Stimulated activated CD4-positive, alpha-beta T cell treated with anti-CD3 and anti-CD28 coated beads, Interleukin-2, amount 100 ng/mL, for 48 hours (primary cell): ENCODE measurements around the gene PIGBOS1.
"Not testable (repeated sequence)": the region's sequence is repeated elsewhere in the genome, so short reads cannot be mapped to it uniquely, and the experiment has no call there.

Experiments used
- DNase-seq, 2 donors: peaks; one replicate each; pipeline ENCODE4 v3.0.0-alpha.2; 2020

The PIGBOS1 gene, protein sequence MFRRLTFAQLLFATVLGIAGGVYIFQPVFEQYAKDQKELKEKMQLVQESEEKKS

DNA sequence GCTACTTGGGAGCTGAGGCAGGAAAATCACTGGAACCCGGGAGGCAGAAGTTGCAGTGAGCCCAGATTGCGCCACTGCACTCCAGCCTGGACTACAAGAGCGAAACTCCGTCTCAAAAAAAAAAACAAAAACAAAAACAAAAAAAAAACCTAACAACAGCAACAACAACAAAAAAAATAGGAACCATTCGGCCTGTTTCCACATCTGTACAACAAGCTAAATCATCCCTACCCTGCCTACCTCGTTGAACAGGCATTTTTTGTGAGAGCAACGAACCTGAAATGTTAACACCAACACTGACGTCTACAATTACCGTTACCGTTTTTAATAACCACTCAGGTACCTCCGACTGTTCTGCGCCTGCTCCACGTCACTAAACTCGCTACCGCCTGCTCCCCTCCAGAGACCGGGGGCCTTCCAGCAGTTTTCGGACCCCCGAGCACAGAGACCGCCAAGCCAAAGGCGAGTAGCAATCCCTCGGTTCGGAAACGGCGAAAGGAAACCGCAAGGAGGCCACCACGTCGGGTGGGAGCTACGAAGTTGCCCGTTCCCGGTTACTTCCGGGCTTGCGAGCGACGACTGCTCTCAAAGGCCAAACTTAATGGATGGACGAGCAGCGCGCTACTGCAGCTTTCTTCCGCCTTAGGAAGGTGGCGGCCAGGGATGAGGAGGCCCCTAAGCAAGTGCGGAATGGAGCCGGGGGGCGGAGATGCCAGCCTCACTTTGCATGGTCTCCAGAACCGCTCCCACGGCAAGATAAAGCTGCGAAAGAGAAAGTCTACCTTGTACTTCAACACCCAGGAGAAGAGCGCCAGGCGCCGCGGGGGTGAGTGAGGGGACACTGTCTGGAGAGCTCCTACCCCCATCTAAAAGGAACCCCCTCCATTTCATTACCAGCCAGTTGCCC, at the start of gene PIGBOS1, which contains the start of gene PIGB:
Gene PIGBOS1 (minus strand): TSS at position 536 of the 907 bp plus-strand sequence. CDS start 1,331 bp downstream, outside the sequence.
Gene PIGB (plus strand): TSS at position 635 of the 907 bp plus-strand sequence. CDS start 29 bp downstream, at position 664.
- peak; percentile 68 to 69 for DNase-seq

DNA sequence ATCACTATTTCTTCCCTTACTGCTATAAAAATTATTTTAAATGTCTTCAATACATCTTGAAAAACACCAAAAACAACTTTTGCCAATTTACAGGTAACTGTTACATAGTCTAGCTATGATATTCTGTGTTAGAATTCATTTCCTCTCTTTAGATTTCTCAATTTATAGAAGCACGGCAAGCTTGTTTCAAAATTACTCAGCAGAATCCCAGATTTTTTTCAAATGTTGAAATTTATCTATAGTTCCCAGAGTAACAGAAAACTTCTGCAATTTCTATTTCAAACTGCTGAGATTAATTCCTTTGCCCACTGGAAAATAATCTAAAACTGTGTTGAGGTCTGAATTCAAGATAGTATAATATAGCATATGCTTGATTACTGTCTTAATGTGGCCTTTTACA, 48.1 kb upstream of the PIGBOS1 start:
- DNase-seq: no peak

DNA sequence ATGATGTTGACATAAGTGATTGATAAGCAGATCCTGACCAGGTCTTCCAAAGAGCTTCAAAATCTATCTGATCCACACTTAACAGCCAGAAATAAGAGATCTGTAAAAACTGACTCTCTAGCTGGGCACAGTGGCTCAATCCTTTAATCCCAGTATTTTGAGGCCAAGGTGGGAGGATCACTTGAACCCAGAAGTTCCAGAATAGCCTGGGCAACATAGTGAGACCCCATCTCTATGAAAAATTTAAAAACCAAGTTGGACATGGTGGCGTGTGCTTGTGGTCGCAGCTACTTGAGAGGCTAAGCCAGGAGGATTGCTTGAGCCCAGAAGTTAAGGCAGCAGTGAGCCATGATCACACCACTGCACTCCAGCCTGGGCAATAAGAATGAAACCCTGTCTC, 43.7 kb upstream of the PIGBOS1 start:
- no peak for DNase-seq

DNA sequence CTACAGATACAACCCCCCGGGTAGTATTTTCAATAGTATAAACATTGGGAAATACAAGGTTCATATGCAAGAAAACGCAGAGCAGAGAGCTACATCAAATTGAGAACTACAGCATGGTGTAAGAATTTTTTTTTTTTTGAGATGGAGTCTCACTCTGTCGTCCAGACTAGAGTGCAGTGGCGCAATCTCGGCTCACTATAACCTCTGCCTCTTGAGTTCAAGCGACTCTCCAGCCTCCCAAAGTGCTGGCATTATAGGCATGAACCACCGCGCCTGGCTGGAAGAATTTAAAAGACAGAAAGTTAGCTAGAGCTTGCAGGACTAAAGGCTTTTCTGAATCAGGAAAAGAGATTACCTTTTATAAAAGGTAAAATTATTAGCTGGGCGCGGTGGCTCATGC, 42.1 kb upstream of the PIGBOS1 start:
- no peak for DNase-seq

DNA sequence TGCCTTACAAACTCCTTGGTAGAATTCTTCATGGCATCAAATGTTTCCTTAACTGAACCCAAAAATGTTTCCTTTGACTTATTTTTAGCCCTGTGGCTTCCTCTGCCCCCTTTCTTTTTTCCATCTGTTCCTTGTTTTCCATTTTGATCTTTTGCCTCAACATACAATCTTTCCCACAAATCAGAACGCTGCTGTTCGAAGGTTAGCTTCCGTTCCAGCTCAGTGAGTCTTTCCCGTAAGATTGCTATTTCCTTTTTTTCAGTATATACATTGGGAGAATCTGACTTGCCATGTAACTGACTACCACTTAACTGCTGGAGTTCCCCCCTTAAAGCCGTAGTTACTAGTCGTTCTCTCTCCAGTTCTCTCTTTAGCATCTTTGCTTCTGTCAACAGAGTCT, 41.3 kb upstream of the PIGBOS1 start:
- no peak for DNase-seq

DNA sequence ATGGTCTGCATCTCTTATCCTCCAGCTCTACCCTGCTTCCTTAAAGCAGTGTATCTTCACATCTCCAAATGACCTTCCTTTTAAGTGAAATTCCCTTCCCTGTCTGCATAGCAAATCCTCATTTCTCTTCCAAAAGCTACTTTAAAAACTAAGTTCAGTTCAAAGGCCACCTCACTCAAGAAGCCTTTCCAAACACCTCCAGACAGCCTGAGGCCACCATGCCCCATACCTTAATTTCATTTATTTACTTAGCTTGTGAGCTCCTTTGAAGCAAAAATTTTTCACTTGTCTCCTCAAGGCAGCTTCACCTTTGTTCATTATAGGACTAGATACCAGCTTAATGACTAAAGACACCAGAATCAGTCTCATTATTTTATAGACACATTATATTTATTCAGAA, 39.5 kb upstream of the PIGBOS1 start:
- no peak for DNase-seq

DNA sequence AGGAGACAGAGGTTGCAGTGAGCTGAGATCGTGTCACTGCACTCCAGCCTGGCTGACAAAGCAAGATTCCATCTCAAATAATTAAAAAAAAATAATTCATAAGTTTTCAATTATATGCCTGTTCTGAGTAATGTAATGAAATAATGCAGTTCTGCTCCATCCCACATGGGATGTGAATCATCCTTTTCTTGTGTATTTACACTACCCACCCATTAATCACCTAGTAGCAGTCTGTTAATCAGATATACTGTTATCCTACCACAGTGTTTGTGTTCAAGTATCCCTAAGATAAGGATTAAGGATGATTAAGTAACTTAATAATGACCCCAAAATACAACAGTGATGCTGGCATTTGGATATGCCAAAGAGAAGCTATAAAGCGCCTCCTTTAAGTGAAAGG, 38.9 kb upstream of the PIGBOS1 start:
- DNase-seq: no peak

DNA sequence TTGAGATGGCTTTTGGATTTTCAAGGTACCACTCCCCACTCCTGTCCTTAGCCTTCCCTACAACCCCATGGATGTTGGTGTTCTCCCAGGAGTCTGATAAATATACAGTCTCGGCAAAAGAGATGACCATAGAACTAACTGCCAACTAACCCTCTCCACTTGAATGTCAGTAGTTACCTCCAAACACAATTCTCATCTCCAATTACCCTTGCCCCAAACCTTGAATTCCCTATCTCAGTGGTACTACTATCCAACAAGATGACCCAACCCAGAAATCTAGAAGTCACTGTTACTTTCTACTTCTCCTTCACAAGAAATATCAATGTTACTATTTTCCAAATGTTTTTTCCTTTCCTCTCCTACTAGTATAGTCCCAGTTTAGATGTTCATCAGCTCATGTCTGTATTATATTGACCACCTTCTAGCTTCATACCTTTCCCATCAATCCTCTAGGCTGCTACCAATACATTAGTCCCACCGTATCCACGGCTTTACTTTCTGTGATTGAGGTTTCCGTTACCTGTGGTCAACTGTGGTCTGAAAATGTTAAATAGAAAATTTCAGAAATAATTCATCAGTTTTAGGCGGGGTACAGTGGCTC, 38.2 kb upstream of the PIGBOS1 start:
- DNase-seq: no peak

DNA sequence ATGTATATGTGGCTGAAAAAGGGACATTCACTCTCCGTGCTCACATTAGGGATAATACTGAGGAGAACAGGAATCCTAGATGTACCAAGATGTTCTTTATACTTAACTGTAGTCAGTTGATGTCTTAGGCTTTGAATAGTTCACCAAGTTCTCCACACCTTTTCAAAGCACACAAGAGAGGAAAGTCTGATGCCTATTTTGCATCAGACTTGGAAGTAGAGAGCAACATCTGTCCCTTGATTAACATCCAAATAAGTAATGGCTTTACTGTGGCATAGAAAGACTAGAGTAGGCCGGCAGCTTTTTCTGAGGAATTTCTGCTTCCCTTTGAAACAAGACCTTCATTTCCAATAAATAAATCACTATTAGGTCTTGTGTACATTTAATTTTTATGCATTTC, 34.1 kb upstream of the PIGBOS1 start:
- DNase-seq: no peak

DNA sequence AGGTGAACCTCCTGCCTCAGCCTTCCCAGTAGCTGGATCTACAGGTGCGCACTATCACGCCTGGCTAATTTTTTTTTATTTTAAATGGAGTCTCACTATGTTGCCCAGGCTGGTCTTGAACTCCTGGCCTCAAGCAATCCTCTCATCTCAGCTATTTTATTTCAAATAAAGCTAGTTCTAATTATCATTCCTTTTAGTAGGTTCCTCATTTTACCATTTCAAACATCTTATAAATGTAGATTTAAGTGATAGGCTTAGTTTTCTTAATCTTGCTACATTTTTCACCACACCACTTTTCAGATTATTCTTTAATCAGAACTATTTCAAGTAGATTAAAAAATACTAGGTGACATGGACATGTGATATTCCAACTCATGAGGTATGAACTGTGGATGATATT, 30.4 kb upstream of the PIGBOS1 start:
- DNase-seq: no peak

DNA sequence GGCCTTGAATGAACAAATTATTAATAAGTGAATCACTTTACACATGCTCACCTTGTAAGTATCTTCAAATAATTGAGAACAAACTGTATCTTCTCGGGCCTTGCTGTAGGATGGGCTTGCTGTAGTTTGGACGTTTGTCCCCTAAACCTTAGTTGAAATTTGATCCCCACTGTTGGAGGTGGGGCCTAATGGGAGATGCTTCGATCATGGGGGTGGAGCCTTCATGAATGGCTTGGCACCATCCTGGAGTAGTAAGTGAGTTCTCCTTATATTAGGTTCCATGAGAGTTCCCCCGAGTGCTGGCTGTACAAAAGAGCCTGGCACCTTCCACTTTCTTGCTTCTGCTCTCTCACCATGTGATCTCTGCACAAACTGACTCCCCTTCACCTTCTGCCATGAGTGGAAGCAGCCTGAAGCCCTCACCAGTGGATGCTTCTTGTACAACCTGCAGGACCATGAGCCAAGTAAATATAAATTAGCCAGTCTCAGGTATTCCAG, 29.4 kb upstream of the PIGBOS1 start:
- DNase-seq: no peak

DNA sequence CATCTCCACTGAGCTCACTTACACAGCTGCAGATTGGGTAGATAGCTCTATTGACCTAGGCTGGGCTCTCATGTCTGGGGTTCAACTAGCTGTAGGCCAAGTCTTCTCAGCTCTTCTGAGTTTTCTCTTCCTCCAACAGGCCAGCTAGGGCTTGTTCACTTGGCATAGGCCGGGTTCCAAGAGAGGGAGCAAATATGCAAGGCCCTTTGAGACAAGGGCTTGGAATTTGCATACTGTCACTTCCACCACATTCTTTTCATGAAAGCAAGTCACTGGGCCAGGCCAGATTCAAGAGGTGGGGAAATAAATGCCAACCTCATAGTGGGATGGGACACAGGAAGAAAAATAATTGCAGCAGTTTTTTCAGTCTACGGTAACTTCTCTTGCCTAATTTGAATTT, 25.3 kb upstream of the PIGBOS1 start:
- DNase-seq: no peak

DNA sequence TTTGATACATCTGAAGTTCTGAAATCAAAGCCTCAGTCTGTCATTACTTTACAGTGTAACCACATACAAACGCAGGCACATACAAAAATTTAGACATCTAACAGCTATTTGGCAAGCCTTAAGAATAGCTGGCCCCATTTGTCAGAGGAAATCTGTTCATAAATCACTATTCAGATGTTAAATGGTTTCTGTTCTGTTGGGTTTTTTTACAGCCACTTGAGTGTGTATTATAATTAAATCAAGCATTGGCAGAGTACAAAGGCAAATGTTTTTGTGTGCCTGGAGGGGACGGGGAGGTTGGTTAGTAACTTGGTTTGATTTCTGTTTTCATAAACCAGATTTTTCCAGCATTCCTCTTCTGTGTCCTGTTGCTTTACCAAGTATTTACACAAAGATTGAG, 24.2 kb upstream of the PIGBOS1 start:
- DNase-seq: no peak

DNA sequence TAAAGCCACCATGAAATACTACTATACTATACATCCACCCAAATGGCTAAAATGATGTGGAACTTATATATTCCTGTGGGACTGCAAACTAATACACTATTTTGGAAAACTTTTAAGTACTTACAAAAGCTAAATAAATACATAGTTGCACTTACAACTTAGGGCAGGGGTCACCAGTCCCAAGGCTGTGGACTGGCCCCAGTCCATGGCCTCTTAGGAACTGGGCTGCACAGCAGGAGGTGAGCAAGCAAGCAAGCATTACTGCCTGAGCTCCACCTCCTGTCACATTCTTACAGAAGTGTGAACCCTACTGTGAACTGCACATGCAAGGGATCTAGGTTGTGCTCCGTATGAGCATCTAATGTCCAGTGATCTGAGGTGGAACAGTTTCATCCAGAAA, 18.2 kb upstream of the PIGBOS1 start:
- DNase-seq: no peak

DNA sequence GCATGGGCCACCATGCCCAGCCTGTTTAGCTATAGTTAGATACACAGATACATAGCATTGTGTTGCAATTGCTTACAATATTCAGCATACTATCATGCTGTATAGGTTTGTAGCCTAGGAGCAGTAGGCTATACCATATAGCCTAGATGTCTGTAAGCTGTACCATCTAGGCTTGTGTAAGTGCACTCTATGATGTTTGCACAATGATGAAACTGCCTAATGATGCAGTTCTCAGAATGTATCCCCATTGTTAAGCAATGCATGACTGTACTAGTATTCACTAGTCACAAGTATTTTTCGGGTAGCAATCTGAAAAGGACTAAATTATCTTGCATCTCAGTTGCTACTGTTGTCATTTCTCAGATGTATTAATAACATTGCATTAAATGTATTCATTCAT, 16.1 kb upstream of the PIGBOS1 start:
- no peak for DNase-seq

DNA sequence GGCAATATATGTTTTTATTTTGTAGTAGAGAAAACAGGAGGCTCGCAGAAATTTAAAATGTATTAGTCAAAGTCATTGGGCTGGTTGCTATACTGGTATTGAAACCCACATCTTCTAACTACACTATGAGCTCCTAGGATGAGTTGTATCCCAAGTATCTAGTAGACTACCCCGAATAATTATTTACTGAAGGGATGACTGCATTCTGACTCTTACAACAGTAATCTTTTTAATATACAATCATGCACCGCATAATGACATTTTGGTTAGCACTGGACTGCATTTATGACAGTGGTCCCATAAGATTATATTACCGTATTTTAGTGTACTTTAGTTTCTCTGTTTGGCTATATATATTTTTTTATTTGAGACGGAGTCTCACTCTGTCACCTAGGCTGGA, 15.4 kb upstream of the PIGBOS1 start:
- no peak for DNase-seq

DNA sequence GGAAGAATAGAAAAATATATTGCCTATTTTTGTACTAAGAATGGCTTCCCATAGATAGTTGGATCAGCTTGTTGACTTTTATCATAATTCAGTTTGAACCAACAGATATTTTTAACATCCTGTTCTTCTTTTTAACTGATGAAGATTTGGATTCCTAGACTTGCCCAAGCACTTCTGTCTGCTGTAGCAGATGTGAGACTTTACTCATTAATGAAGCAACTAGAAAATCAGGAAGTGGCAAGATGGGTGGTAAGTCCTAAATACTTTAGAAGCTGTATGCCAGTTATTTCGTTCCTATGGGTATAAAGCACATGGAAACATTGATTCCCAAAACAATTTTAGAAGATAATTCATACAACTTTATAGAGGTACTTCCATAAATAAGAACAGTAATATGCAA, 8.5 kb upstream of the PIGBOS1 start:
- no peak for DNase-seq

DNA sequence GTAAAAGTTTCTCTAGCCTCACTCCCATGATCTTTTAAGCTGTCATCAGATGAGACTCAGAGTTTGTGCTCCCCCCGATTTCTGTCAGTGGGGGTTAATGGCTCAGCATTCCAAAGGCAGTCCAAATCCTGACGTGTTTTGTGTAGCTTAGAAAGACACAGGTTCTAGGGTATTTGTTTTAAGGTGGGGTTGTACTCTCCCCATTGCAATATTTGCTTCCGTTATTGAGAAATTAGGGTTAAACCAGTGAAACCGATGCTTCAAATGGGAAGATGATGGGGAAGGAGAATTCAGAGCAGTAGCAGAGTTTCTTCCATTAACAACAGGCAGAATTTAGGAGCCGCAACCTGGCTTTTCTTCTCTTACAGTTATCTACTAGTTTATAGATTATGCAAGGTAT, 3.5 kb upstream of the PIGBOS1 start:
- no peak for DNase-seq

DNA sequence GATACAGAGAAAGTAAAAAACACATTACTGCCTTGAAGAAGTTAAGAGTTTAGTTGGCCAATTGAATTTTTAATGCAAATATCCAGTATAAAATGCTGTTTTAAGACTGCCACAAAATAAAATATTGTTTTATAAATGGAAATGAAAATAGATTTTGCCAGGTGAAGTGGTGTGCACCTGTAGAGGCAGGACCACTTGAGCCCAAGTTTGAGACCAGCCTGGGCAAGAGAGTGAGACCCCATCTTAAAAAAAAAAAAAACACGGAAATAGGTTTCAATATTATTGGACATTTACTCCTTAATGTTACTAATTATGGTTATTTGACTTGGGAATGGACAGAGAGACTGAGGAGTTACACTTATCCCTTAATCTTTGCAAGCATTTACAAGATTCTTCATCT, 2.0 kb upstream of the PIGBOS1 start:
- no peak for DNase-seq

DNA sequence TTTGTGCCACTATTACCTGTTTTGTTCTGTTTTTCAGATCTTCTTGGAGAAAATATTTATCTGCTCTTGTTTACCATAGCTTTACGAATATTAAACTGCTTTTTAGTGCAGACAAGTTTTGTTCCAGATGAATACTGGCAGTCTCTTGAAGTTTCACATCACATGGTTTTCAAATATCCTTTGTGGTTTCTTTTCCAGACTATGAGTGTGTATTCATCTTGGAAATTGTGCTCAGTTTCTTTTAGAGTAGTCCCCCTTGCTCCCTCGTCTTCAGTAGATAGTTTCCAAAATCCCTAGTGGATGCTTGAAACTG, 1.3 kb upstream of the PIGBOS1 start:
- no peak for DNase-seq

DNA sequence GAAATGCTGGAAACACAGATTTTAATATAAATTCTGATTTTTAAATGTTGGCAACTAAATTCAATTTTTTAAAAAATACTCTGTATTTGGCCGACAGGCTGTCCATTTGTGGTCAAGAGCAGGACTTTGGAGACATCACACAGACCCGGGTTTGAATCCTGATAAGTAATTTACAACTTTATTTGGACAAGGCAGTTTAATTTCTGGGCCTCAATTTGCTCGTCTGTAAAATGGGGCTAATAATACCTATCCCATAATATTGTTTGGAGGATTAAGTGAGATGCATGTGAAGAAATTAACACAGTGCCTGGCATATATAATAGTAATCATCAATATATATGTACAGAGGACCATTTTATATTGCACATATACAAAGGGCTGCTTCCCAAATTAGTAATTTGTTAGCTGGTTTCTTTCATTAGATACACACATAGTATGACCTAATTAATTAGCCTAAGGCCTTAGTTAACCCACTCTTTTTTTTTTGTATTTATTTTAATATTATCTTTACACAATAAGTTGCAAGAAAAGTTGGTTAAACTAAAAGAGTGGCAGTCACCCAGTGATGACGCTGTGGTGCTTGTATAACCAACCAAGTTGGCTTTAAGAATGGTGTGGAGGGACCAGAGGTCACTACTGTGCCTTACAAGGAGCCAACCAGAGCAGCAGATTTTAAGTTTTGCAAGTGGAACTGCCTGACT, 764 bp upstream of the PIGBOS1 start:
- no peak for DNase-seq

DNA sequence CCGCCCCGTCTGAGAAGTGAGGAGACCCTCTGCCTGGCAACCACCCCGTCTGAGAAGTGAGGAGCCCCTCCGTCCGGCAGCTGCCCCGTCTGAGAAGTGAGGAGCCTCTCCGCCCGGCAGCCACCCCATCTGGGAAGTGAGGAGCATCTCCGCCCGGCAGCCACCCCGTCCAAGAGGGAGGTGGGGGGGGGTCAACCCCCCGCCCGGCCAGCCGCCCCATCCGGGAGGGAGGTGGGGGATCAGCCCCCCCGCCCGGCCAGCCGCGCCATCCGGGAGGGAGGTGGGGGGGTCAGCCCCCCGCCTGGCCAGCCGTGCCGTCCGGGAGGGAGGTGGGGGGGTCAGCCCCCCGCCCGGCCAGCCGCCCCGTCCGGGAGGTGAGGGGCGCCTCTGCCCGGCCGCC, 16.1 kb downstream of the PIGBOS1 start:
- not testable (repeated sequence) for DNase-seq

DNA sequence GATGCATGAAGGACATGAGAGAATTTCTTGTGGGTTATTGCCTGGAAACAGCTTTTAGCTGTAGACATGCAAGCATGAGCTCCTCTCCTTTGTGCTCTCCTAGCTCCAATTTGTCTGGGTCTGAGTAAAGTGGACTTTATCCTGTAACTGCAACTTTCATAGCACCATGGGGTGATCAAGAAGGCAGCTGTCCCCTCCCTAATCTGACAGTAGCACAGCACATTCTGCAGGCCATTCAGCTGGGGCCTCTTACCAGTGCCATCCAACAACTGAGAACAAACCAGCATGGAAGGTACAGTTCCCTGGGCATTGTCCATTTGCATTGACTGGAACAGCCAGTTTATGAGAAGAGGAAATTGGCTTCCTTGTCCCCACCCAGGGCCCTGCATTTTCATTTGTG, 21.6 kb downstream of the PIGBOS1 start:
- DNase-seq: no peak
